HG03565 (cell line): ENCODE data around the gene KRT78.

Source experiments
- ATAC-seq: cut with Tn5 transposase; IDR thresholded peaks from one replicate; pipeline ENCODE4 v1.9.1; 2021; ENCODE audit warnings: mild to moderate bottlenecking, moderate library complexity; ENCODE audit not compliant: unreplicated experiment

The KRT78 gene

DNA sequence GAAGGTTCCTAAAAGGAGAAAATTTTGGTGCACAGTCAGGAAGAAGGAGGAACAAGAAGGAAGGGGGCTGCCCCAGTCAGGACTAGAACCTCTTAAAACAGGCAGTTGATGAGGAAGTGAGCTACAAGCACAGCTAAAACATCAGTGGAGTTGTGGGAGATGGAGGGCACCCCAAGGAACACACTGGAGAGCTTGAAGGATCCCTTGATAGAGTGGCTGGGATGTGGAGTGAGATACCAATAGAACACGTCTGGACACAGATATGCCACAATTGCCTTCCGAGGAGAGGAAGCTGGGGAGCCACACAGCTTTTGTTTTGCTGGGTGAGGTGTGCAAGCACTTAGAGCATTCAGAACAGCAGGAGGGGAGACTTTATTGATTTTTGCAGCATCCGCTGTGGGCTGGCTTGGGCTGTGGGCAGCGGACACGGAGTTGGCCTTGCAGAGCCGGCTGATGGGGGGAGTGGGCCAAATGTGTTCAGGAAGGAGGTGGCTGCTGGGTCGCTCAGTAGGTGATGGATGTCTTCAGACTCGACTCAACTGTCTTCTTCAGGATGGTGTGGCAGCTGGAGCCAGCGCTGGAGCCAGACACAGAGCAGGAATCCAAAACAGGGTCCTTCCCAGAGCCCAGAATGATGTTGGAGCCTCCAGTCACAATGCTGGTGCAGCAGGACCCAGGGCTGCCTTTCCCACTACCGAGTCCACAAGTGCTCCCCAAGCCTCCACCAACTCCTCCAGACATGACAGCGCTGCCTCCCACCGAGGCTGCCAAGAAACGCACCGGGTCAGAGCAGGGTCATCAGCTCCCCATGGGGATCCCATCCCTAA is 10.0 kb downstream of the KRT78 start:
- no peak for ATAC-seq

GRCh38 chr12:52837781-52838608 is 10.8 kb downstream of the KRT78 start:
- no peak for ATAC-seq

DNA sequence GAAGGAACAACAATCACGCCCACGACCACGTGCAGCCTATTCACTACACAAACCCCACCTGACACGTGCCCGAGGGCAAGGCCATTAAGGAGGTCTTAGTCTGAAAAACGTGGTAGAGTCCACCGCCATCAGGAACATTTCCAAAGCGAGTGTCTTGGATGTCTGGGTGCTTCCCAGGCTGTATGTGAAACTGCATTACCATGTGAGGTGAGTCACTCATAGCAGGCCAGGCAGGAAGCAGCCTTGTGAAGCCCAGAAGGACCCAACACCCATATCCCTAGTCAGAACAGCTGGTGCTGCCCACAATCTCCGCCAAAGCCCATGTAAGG is 11.4 kb downstream of the KRT78 start:
- ATAC-seq, result no peak

GRCh38 chr12:52836491-52837412 is 12.0 kb downstream of the KRT78 start:
- no peak for ATAC-seq

DNA sequence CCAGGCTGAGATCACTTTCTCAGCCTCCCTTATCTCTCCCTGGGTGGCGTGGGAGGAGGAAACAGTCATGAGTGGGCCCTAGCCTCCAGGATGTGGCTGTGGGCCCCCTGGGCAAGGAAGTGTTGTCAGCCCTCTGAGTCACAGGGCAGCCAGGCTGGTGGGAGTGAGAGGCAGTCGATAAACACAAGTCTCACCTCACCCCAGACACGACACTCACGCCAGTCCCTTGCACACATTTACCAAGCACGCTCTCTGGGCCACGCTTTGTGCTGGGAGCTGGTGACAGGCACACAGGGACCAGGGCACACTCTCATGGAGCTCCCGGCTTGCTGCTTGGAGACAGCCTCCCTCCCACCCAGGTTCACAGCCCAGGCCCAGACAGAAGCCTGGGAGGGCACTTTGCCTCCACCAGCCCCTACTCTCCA is 12.7 kb downstream of the KRT78 start:
- ATAC-seq, result no peak

- no peak for ATAC-seq
Measured at GRCh38 chr12:52835271-52836041, 13.3 kb downstream of the KRT78 start.

- no peak for ATAC-seq
Measured at GRCh38 chr12:52834727-52835001, 14.1 kb downstream of the KRT78 start.

- no peak for ATAC-seq
Measured at GRCh38 chr12:52833922-52834726, 14.7 kb downstream of the KRT78 start, which contains the start of gene KRT79. TSS of gene KRT79 (minus strand) at chr12:52834311. CDS start at chr12:52834260, 51 bp downstream.

GRCh38 chr12:52832985-52833905 is 15.5 kb downstream of the KRT78 start:
- ATAC-seq, result no peak

DNA sequence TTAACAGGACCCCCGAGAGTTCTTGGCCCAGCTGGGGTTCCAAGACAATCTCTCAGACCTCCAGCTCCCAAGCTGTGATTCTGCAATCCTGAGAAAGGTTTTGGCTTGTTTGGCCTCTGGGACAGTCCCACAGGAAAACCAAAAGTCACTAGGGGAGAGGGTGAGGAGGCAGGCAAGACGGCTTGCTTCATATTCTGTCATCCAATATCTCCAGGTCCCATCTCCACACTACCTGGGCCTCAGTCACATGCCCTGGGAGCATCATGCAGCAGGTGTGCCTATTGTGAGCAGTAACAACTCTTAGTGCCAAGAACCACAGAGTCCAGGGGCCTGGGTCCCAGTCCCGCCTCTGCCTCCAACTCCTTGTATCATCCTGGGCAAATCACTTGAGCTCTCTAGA is 16.3 kb downstream of the KRT78 start:
- ATAC-seq, result no peak

GRCh38 chr12:52831251-52831650 is 17.5 kb downstream of the KRT78 start:
- ATAC-seq, result no peak

GRCh38 chr12:52829986-52830770 is 18.6 kb downstream of the KRT78 start:
- ATAC-seq, result no peak

- no peak for ATAC-seq
Measured at GRCh38 chr12:52828591-52829021, 20.2 kb downstream of the KRT78 start.

DNA sequence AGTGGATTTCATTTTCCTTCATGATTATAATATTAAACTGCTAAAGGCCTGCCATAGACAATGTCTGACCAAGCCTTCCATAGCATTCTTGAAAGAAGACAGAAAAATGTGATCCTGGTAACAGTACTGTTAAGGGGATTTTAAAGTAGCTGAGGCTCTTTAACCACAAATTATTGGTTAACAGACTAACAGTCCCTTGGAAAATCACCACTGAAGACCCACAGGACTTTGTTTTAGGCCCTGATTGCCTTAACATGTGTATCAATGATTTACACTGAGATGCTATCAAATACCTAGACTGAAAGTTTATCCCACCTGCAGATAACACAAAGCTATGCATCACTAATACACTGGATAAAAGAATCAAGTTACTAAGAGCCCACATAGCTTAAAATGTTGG is 20.6 kb downstream of the KRT78 start:
- ATAC-seq, result no peak

DNA sequence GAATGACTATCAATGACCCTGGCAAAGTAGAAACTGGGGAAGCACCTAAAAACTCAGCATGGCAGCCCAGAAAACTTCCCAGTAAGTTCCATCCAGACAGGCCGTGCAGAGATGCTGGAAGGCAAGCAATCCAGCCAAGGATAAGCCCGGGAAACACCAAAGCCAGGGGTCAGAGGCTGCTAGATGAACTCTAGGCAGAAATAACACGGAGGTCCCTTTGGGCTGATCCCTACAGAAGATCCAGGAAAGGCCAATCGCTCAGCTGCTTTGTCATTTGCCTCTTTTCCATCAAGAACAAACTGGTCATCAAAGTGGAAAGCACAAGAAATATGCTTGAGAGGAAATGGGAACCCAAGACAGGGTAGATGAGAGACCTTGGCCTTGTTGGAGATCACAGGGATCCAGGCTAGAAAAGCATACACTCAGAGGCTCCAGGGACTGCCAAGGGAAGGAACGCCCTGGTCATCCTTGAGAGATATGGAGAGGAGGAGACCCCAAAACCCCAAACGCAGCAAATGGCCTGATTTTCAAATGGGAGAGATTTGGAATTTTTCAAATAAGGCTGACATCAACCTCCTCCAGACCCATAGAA is 21.2 kb downstream of the KRT78 start:
- ATAC-seq, result no peak

DNA sequence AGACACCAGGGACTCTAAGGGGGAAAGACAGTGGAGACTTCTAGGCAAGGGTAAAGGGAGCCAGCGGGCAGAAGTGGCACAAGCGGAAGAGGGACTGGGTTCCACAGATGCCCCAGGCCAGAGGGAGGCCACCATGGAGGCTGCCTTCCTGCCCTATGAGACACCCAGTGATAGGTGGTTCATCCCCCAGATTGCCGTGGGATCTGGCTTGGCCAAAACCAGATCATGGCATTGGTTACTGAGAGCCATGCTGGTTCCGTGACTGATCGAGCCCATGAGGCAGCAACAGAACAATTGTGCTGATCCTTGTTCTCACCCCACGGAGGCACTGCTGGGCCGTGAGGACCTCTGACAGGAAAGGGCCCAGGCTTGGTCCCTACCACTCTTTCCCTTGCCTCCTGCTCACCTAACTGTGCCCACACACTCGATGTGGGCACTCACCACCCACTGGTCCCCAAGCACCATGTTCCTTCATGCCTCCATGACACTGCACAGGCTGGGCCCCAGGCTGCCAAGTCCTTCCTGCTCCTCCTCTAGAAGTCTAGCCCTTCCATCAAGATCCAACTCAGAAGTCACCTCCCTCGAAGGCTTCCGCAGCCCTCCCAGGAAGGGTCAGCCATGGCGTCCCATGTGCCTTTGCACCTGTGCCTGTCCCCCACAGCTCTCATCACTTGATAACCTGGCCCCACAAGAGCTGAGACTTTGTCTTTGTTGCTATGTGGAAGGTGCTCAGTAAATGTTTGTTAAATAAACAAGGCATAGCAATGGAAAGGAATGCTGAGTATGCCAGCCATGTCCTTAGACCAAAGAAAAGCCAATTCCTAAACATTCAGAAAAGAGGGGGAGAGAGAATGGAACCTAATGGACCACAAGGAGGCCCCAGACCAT is 21.9 kb downstream of the KRT78 start:
- no peak for ATAC-seq
